Chondrocyte (in vitro differentiated cells): ENCODE measurements around the gene KRT39. TPM values are rescaled to one million over a fixed set of nuclear protein-coding genes. Genes with fewer than 3 reads are reported as not detected.
"Not testable (repeated sequence)": the region's sequence is repeated elsewhere in the genome, so short reads cannot be mapped to it uniquely, and the experiment has no call there.

Experiments
- DNase-seq: peaks from one replicate; pipeline ENCODE4 v3.0.0; 2021; ENCODE audit warnings: mixed read lengths, low spot score
- H3K27ac Mint-ChIP-seq: one replicate; pipeline ENCODE4 v1.8.0; 2021; ENCODE audit warnings: mild to moderate bottlenecking, moderate library complexity, mixed read lengths; ENCODE audit not compliant: unreplicated experiment
- H3K27me3 Mint-ChIP-seq: 2 replicates; pipeline ENCODE4 v1.8.0; 2021; ENCODE audit warnings: low read depth, mixed read lengths
- H3K36me3 Mint-ChIP-seq: 2 replicates; pipeline ENCODE4 v1.8.0; 2021; ENCODE audit warnings: low read depth, mixed read lengths
- H3K4me1 Mint-ChIP-seq: 2 replicates; pipeline ENCODE4 v1.8.0; 2021; ENCODE audit warnings: low read depth, mild to moderate bottlenecking, mixed read lengths
- H3K4me3 Mint-ChIP-seq: one replicate; pipeline ENCODE4 v1.8.0; 2021; ENCODE audit warnings: mild to moderate bottlenecking, moderate library complexity, mixed read lengths; ENCODE audit not compliant: unreplicated experiment
- H3K9me3 Mint-ChIP-seq: 2 replicates; pipeline ENCODE4 v1.8.0; 2021; ENCODE audit warnings: low read depth, mixed read lengths
- total RNA-seq: library from RNA; stranded (reverse); gene quantifications from 3 replicates; pipeline ENCODE4 v1.2.1, GENCODE V29; 2021
- TF ChIP-seq, protein P1 (sequence below): fragments of 200-600 bp; sonication (generic); IDR thresholded peaks from 2 replicates; pipeline ENCODE4 v1.5.0; 2021; ENCODE audit warnings: antibody characterized with exemption, mild to moderate bottlenecking, moderate library complexity

KRT39 gene
- total RNA-seq, 1 donor from 2014 or later = not detected

DNA sequence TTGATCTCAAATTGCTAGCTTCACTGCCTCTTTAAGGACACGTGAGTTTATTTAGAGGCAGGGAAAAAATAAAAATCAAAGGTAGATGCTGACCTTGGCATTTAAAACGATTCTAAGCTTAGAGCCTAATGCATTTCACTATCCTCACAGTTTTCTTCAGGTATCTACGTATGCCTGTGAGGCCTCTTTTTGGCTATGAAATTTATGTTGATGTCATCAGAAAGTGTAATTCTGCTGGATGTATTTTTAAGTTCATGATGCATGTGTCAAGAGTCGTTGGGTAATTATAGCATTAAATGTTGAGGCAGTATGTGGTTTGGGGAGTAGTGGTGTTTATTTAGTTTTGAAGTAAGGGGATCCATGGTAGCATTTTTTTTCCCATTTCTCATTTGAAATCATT, 37.2 kb upstream of the KRT39 start:
- Mint-ChIP-seq H3K27ac (no peak overlapping the region), H3K4me1 (peaks cover 3% of the 10 kb centered on the region)

DNA sequence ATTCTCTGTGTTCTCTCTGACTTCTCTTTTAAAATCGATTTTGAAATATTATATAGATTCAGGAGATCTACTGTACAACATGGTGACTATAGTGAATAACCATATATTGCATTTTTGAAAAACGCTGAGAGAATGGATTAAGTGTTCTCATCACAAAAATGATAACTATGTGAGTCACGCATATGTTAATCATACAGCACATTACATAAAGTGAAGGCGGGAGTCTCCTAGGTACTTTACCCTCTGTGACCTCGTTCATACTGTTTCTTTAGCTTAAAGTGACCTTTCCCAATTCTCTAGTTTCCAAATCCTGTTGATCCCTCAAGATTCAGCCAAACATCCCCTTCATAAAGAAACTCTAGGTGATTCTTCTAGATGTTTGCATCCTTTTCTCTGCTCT, 36.1 kb upstream of the KRT39 start:
- Mint-ChIP-seq H3K9me3 (no peaks in the 10 kb centered on the region), H3K27ac (no peak overlapping the region), H3K36me3 (no peaks in the 10 kb centered on the region)

More for the DNA sequence above, 37.2 kb upstream of the KRT39 start:
- Mint-ChIP-seq H3K27me3 (peaks cover 2% of the 10 kb centered on the region), H3K9me3 (no peaks in the 10 kb centered on the region), H3K4me3 (no peak overlapping the region), H3K36me3 (no peaks in the 10 kb centered on the region)
- TF ChIP-seq, protein P1, sequence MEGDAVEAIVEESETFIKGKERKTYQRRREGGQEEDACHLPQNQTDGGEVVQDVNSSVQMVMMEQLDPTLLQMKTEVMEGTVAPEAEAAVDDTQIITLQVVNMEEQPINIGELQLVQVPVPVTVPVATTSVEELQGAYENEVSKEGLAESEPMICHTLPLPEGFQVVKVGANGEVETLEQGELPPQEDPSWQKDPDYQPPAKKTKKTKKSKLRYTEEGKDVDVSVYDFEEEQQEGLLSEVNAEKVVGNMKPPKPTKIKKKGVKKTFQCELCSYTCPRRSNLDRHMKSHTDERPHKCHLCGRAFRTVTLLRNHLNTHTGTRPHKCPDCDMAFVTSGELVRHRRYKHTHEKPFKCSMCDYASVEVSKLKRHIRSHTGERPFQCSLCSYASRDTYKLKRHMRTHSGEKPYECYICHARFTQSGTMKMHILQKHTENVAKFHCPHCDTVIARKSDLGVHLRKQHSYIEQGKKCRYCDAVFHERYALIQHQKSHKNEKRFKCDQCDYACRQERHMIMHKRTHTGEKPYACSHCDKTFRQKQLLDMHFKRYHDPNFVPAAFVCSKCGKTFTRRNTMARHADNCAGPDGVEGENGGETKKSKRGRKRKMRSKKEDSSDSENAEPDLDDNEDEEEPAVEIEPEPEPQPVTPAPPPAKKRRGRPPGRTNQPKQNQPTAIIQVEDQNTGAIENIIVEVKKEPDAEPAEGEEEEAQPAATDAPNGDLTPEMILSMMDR = no peak
- no peak for DNase-seq

GRCh38 chr17:41001795-41002194, 35.0 kb upstream of the KRT39 start:
- Mint-ChIP-seq H3K9me3 (no peaks in the 10 kb centered on the region), H3K36me3 (no peaks in the 10 kb centered on the region), H3K4me1 (peaks cover 3% of the 10 kb centered on the region), H3K4me3 (no peak overlapping the region), H3K27ac (no peak overlapping the region), H3K27me3 (peaks cover 2% of the 10 kb centered on the region)
- TF ChIP-seq, protein P1 = no peak
- no peak for DNase-seq

More for the DNA sequence above, 36.1 kb upstream of the KRT39 start:
- TF ChIP-seq, protein P1 = no peak
- Mint-ChIP-seq H3K27me3 (peaks cover 2% of the 10 kb centered on the region), H3K4me3 (no peak overlapping the region), H3K4me1 (peaks cover 3% of the 10 kb centered on the region)
- DNase-seq = no peak

DNA sequence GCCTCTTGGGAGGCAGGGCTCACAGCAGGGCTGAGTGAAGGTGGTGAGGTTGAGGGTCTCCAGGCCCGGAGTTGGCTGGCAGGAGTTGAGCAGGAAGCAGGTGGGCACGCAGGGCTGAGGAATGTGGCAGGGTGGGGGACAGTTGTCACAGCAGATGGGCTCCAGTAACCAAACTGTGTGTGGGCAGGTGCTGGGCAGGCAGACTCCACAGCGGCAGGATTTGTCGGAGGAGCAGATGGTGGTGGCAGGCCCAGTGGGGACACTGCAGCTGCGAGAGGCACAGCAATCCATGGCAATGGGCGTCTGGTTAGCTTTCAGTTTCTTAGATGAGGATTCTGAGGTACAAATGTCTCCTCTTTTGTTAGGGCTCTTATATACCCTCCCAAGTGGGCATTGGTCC, 32.8 kb upstream of the KRT39 start, which contains the start of gene KRTAP3-2:
KRTAP3-2 (minus strand) TSS at position 344 of the 400 bp plus-strand sequence; CDS start at position 291, 53 bp downstream.
- DNase-seq, H3K27me3 Mint-ChIP-seq, H3K27ac Mint-ChIP-seq, H3K4me1 Mint-ChIP-seq, H3K4me3 Mint-ChIP-seq, H3K36me3 Mint-ChIP-seq, H3K9me3 Mint-ChIP-seq: not testable (repeated sequence)

DNA sequence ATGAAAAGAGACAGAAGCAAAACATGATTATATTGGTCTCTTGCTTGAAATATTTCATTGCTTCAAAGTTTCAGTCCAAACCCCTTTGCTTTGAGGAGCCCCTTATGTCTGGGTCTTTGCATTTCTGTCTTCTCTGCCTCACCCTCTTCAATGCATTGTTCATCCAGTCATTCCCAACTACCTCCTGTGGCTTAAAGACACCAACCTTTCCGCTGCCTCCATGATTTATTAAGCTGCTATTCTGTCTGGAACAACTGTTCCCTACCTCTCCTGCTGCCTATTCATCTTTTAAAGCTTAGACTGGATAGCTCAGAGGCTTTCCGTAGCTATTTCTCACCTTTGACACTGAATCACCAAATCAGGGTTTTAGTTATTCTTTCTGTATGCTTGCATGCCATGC, 30.6 kb upstream of the KRT39 start:
- no peak for DNase-seq
- H3K4me3 Mint-ChIP-seq = no peak overlapping the region
- no peaks in the 10 kb centered on the region for H3K4me1 Mint-ChIP-seq
- H3K36me3 Mint-ChIP-seq = peaks cover 1% of the 10 kb centered on the region
- H3K27me3 Mint-ChIP-seq = peaks cover 6% of the 10 kb centered on the region
- no peak overlapping the region for H3K27ac Mint-ChIP-seq
- H3K9me3 Mint-ChIP-seq = no peaks in the 10 kb centered on the region
- TF ChIP-seq, protein P1 = no peak

DNA sequence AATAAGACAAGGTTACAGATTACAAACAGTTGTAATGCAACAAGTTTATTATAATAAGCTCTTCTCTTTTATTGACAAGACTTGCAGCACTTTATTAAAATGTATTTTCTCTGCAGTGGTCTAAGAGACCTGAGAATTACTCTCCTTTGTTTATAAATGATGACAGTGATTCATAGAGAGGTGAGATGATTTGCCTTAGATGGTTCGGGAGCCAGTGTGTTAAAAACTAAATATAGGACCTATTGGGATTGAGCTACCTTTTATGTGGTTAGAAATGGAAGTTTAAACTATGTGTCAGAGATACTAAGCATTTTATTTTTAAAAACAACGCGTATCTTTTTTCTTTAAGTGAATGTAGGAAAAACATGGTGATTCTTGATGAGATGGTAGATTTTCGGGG, 30.1 kb upstream of the KRT39 start:
- TF ChIP-seq, protein P1 = no peak
- Mint-ChIP-seq H3K9me3 (no peaks in the 10 kb centered on the region), H3K27ac (no peak overlapping the region), H3K4me3 (no peak overlapping the region), H3K4me1 (no peaks in the 10 kb centered on the region), H3K27me3 (peaks cover 6% of the 10 kb centered on the region), H3K36me3 (peaks cover 1% of the 10 kb centered on the region)
- no peak for DNase-seq
